GM21390 (cell line): ENCODE measurements around the gene SRSF2.
"Not testable (repeated sequence)": the region's sequence is repeated elsewhere in the genome, so short reads cannot be mapped to it uniquely, and the experiment has no call there.

Source experiments
- ATAC-seq: cut with Tn5 transposase; IDR thresholded peaks from one replicate; pipeline ENCODE4 v1.9.1; 2021; ENCODE audit not compliant: unreplicated experiment

The SRSF2 gene

GRCh38 chr17:76722279-76722678 lies 14.9 kb downstream of the SRSF2 start:
- no peak for ATAC-seq

GRCh38 chr17:76721463-76721862 lies 15.7 kb downstream of the SRSF2 start:
- ATAC-seq, result no peak

- ATAC-seq, result no peak
Observed at GRCh38 chr17:76720941-76721340, 16.2 kb downstream of the SRSF2 start.

DNA sequence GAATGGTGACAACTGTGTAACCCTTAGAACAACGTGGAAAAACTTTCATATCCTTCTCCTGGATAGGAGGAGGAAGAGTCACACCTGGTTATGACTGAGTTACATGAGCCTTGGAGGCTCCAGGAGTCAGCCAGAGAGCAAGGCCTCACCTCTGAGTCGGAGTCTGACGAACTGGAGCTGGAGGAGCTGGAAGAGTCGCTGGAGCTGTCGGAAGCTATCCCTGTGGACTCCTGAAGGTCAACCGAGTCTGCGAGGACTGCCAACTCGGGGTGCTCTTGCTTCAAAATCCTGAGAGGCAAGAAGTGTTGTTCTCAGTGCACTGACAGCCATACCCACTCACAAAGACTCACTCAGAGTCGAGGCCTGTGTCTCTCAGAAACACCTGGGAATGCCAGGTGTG lies 16.9 kb downstream of the SRSF2 start:
- no peak for ATAC-seq

- no peak for ATAC-seq
Observed at GRCh38 chr17:76718516-76718915, 18.6 kb downstream of the SRSF2 start.

DNA sequence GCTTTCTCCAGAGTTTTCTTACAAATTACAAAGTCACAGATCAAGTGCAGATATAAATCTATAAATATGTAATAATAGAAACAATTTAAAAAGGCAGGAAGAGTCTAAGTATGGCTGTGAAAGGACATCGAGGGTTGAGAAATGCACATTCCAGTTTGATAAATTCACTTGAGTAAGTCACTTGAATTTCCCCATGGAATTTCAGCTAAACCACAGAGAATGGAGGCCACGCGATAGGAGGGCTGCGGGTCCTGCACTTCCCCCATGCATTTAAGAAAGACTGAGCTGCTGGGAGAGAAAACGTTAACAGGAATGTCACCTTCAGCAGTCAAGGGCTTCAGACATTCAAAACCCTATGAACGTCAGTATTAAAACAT lies 20.3 kb downstream of the SRSF2 start:
- ATAC-seq, result no peak

- no peak for ATAC-seq
Observed at GRCh38 chr17:76716146-76716838, 20.8 kb downstream of the SRSF2 start.

- ATAC-seq, result no peak
Observed at GRCh38 chr17:76715496-76715830, 21.7 kb downstream of the SRSF2 start.

DNA sequence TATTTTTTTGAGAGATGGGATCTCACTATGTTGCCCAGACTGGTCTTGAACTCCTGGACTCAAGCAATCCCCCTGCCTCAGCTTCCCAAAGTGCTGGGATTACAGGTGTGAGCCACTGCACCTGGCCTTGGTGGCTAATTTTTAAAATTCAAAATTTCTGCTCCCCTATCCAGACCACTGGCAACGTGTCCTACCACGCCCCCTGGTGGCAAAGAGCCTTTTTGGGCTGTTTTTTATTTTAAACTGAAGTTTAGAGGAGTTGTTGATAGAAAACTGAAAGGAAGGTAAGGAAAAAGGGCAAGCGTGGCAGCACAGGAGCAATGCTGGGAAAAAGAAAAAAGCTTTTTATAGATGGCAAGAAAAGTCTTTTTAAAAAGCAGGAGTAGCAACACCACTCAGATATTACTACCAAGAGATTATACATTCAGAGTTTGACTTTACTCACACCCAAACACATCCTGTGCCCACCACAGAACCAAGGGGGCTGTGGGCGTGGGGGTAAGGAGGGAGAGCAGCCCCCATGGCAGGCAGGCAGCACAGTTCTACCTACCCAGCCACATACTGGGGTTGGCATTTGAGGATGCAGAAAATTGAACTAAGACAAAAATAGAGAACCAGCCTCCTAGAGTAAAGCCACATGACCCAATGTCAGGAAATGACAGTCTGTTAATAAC lies 22.2 kb downstream of the SRSF2 start:
- ATAC-seq, result no peak

- ATAC-seq, result no peak
Observed at GRCh38 chr17:76714336-76714735, 22.8 kb downstream of the SRSF2 start.

- no peak for ATAC-seq
Observed at GRCh38 chr17:76713765-76714164, 23.4 kb downstream of the SRSF2 start.

DNA sequence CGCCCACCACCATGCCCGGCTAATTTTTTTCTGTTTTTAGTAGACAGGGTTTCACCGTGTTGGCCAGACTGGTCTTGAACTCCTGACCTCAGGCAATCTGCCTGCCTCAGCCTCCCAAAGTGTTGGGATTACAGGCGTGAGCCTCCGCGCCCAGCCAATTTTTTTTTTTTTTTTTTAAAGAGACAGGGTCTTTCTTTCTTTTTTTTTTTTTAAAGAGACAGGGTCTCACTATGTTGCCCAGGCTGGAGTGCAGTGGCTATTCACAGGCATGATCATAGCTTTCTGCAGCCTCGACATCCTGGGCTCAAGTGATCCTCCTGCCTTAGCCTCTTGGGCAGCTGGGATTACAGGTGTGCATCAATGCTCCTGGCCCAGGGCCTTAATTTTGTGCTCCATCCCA lies 24.8 kb downstream of the SRSF2 start:
- ATAC-seq, result not testable (repeated sequence)

- no peak for ATAC-seq
Observed at GRCh38 chr17:76710863-76711611, 26.1 kb downstream of the SRSF2 start, which contains the start of gene MXRA7. Gene MXRA7, minus strand, starts transcription at chr17:76710965. Its CDS starts 19 bp downstream, at chr17:76710946.

DNA sequence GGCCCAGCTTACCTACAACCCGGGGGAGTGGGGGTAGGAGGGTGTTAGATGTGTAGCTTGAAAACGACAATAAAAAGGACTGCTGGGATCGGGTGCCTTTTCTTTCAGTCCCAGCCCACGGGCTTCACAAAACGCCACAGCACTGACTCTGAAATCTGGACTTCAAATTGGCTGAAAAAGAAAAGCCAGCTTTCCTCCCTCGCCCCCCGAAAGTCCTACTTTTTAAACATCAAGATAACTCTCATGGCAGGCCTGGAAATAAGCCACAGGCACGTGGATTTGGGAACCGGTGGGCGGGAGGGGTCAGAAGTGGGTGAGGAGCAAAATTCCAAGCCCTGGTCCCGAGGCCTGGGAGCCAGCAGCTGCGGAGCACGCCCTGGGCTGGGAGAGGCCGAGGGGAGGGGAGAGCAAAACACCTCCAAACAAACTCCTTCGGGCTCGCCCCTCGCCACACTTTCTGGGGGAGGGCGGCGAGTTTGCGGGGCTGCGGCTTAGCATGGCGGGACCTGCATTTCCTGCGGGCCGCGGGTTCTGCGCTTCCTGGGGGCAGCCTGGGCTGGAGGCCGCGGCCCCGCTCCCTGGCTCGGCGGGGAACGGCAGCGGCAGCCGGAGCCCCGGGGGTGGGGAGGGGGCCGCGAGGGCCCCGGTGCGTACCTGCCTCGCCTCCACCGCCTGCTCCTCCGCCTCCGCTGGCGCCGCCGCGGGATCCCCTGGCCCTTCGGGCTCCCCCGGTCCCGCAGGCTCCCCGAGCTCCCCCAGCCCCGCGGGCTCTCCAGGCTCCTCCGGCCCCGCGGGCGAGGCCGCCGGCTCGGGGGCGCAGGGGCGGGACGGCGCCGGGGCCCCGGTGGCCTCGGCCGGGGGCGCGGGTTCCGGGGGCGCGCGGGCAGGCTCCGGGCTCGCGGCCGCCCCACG lies 26.9 kb downstream of the SRSF2 start:
- not testable (repeated sequence) for ATAC-seq

- ATAC-seq, result no peak
Observed at GRCh38 chr17:76709077-76709950, 27.8 kb downstream of the SRSF2 start.

GRCh38 chr17:76707985-76708807 lies 28.9 kb downstream of the SRSF2 start:
- ATAC-seq, result no peak

DNA sequence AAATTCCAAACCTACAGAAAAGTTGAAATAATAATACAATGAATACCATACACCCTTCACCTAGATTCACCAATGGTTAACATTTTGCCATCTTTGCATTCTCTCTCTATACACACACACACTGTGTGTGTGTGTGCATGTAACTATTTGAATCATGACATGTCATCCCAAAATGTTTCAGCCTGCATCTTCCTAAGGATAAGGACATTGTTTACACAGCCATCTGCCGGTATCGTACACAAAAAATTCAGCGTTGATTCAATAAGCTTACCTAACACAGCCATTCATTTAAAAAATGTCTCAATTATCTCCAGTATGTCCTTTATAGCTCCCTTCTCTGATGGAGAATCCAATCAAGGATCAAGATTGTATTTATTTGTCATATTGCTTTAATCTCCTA lies 30.3 kb downstream of the SRSF2 start:
- no peak for ATAC-seq

GRCh38 chr17:76704805-76705204 lies 32.3 kb downstream of the SRSF2 start:
- no peak for ATAC-seq

DNA sequence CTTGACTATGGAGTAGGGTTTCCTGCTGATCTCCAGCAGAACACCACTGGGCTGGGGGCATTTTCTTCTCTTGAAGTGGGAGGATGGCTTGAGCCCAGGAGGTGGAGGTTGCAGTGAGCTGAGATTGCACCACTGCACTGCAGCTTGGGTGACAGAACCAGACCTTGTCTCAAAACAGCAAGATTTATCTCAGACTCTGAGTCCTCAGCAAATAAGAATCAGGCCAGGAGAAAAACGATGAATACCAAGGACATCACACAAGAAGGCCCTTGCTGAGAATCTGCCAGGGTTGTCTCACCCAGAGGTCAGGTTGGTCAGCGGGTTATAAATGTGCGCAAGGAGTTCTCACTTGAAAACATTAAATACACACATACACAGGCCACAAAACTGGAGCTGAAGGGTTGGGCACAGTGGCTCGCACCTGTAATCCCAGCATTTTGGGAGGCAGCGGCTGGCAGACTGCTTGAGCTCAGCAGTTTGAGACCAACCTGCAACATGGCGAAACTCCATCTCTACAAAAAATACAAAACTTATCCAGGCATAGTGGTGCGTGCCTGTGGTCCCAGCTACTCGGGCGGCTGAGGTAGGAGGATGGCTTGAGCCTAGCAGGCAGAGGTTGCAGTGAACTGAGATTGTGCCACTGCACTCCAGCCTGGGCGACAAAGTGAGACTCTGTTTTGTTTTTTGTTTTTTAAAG lies 34.0 kb downstream of the SRSF2 start:
- no peak for ATAC-seq
